HUES64 (cell line): Measurements from ENCODE around the gene NKAIN2.
"Not testable (repeated sequence)": the region's sequence is repeated elsewhere in the genome, so short reads cannot be mapped to it uniquely, and the experiment has no call there.

Source experiments
- H3K27ac ChIP-seq: 2 replicates; pipeline ENCODE4 v1.7.0; 2013; ENCODE audit warnings: low read depth, low read length, inconsistent platforms
- H3K27me3 ChIP-seq: 2 replicates; pipeline ENCODE4 v1.6.1; 2013; ENCODE audit warnings: mild to moderate bottlenecking, low read length; ENCODE audit not compliant: insufficient read depth
- H3K36me3 ChIP-seq: 2 replicates; pipeline ENCODE4 v1.6.1; 2013; ENCODE audit warnings: mild to moderate bottlenecking, low read length; ENCODE audit not compliant: insufficient read depth
- H3K4me1 ChIP-seq: 2 replicates; pipeline ENCODE4 v1.6.1; 2013; ENCODE audit warnings: mild to moderate bottlenecking, low read length, moderate library complexity; ENCODE audit not compliant: insufficient read depth
- H3K4me3 ChIP-seq: 2 replicates; pipeline ENCODE4 v1.5.1; 2013; ENCODE audit warnings: mild to moderate bottlenecking, low read length, moderate library complexity
- H3K9ac ChIP-seq: 2 replicates; pipeline ENCODE4 v1.6.1; 2013; ENCODE audit warnings: mild to moderate bottlenecking, low read depth, low read length
- H3K9me3 ChIP-seq: 2 replicates; pipeline ENCODE4 v1.6.1; 2013; ENCODE audit warnings: low read depth, low read length; ENCODE audit not compliant: insufficient read depth
- WGBS: fragments of 150-250, 120-280 bp; methylation state at CpG from one replicate; pipeline ENCODE4 v1.1.7; 2013; ENCODE audit warnings: missing lambda C conversion rate; 5-methylcytosine and 5-hydroxymethylcytosine counted together

Gene NKAIN2

DNA sequence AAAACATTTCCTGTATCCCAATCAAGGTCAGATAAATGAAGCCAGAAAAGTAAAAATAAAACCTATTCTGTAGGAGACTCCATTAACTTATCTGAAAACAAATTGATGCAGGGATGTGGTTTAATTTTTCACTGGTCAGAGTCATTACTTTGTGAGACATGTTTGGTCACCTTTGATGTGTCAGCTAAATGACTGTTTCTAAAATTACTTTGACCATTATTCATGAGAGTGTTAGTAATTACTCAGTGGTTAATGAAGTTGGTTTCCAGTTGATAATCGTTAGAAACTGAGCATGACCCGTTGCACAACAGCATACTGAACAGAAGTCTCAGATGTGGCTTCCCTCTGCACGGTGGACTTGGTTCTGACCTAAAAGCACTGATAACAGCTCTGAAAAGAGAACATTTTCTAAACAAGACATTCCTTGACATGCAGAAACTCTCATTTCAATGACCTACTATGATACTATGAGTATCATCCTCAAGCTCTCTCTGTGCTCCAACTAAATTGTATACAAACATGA, 748.1 kb downstream of the NKAIN2 start:
- WGBS = 97% methylated on average over 3 of the region's 3 CpGs
- H3K27me3 ChIP-seq = no peaks in the 10 kb centered on the region
- no peak overlapping the region for H3K4me3 ChIP-seq
- no peak overlapping the region for H3K9ac ChIP-seq
- H3K27ac ChIP-seq = no peak overlapping the region
- no peaks in the 10 kb centered on the region for H3K36me3 ChIP-seq
- H3K4me1 ChIP-seq = no peaks in the 10 kb centered on the region
- no peaks in the 10 kb centered on the region for H3K9me3 ChIP-seq

- Histone ChIP-seq H3K27me3 (no peaks in the 10 kb centered on the region), H3K27ac (no peak overlapping the region), H3K4me1 (no peaks in the 10 kb centered on the region), H3K9ac (no peak overlapping the region), H3K36me3 (no peaks in the 10 kb centered on the region), H3K9me3 (no peaks in the 10 kb centered on the region), H3K4me3 (no peak overlapping the region)
Observed at GRCh38 chr6:124557873-124558272, 754.2 kb downstream of the NKAIN2 start.

DNA sequence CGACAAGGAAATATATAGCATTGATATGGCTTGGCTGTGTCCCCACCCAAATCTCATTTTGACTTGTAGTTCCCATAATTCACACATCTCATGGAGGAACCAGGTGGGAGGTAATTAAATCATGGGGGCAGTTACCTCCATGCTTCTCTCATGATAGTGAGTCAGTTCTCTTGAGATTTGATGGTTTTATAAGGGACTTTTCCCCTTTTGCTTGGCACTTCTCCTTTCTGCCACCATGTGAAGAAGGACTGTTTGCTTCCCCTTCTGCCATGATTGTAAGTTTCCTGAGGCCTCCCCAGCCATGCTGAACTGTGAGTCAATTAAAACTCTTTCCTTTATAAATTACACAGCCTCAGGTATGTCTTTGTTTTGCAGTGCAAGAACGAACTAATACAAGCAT, 756.4 kb downstream of the NKAIN2 start:
- not testable (repeated sequence) for H3K36me3 ChIP-seq, H3K27me3 ChIP-seq, H3K9ac ChIP-seq, H3K4me1 ChIP-seq, H3K9me3 ChIP-seq, H3K27ac ChIP-seq, H3K4me3 ChIP-seq
- WGBS = 94% methylated on average over 2 of the region's 2 CpGs

DNA sequence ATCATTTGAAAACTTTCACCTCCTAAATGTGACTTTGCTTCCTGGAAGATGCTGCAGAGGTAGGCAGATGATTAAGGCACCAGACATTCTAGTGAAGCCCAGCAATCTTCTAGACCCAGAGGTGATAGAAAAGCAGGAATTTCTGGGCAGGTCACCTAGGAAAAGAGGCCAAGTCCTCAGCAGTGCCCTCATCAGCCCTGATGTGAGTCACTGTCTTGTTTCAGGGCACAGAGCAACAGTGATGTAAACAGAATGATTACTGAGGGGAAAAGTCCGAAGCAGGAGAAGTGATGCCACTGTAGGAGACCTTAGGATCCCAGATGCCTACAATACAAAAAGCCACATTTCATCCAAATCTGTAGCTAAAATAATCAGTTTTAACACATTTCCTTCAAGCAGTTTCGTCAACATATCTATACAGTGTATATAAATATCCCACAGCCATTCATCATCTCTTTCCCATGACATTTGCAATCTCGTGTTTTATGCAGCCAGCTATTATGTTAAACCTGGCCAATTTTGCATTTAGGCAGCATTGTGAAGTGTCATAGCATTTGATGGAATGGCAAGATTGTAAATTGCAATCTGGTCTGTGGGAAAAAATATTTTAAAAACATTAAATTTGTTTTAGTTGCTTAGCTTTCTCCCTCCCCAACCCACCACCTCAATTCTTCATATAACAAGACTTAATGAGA, 757.4 kb downstream of the NKAIN2 start:
- Histone ChIP-seq H3K4me1 (no peaks in the 10 kb centered on the region), H3K9ac (no peak overlapping the region), H3K27ac (no peak overlapping the region), H3K27me3 (no peaks in the 10 kb centered on the region), H3K4me3 (no peak overlapping the region), H3K9me3 (no peaks in the 10 kb centered on the region), H3K36me3 (no peaks in the 10 kb centered on the region)
- 85% methylated on average over 3 of the region's 3 CpGs for WGBS

- H3K9me3 ChIP-seq = no peaks in the 10 kb centered on the region
- no peaks in the 10 kb centered on the region for H3K27me3 ChIP-seq
- H3K9ac ChIP-seq = no peak overlapping the region
- no peak overlapping the region for H3K4me3 ChIP-seq
- H3K4me1 ChIP-seq = no peaks in the 10 kb centered on the region
- WGBS = 81% methylated on average over 4 of the region's 4 CpGs
- no peak overlapping the region for H3K27ac ChIP-seq
- no peaks in the 10 kb centered on the region for H3K36me3 ChIP-seq
Observed at GRCh38 chr6:124561635-124562130, 758.0 kb downstream of the NKAIN2 start.

GRCh38 chr6:124564125-124564524, 760.5 kb downstream of the NKAIN2 start:
- not testable (repeated sequence) for H3K27me3 ChIP-seq, H3K4me1 ChIP-seq, H3K9me3 ChIP-seq, H3K36me3 ChIP-seq, H3K4me3 ChIP-seq, H3K27ac ChIP-seq, H3K9ac ChIP-seq
- 98% methylated on average over 3 of the region's 3 CpGs for WGBS

- Histone ChIP-seq H3K36me3 (no peaks in the 10 kb centered on the region), H3K4me1 (no peaks in the 10 kb centered on the region), H3K9ac (no peak overlapping the region), H3K4me3 (no peak overlapping the region), H3K27me3 (no peaks in the 10 kb centered on the region), H3K27ac (no peak overlapping the region), H3K9me3 (no peaks in the 10 kb centered on the region)
- 95% methylated on average over 5 of the region's 5 CpGs for WGBS
Observed at GRCh38 chr6:124567401-124567800, 763.7 kb downstream of the NKAIN2 start.

DNA sequence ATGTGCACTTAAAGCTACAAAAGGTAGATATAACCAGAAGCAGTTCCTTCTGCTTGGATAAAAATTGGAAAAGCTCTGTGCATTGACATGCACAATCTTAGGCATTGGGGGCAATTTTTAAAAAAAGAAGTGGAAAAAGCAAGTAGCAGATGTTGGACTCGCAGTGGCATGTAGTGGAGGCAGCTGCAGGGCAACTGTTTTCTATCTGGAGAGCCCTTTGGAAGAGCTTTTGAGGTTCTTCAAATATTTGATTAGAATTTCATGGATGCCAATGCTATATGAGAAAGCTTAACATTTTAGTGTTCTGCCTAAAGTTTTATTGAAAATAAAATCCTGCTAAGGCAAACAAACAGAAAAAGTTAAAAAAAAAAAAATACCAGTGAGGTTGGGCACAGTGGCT, 770.3 kb downstream of the NKAIN2 start:
- 92% methylated on average over 1 of the region's 1 CpG for WGBS
- no peaks in the 10 kb centered on the region for H3K4me1 ChIP-seq

GRCh38 chr6:124577734-124578281, 774.1 kb downstream of the NKAIN2 start:
- no peak overlapping the region for H3K9ac ChIP-seq
- no peaks in the 10 kb centered on the region for H3K36me3 ChIP-seq
- no peak overlapping the region for H3K4me3 ChIP-seq
- no peak overlapping the region for H3K27ac ChIP-seq
- no peaks in the 10 kb centered on the region for H3K27me3 ChIP-seq
- no peaks in the 10 kb centered on the region for H3K4me1 ChIP-seq
- H3K9me3 ChIP-seq = no peaks in the 10 kb centered on the region
- 96% methylated on average over 2 of the region's 2 CpGs for WGBS

More for the DNA sequence above, 770.3 kb downstream of the NKAIN2 start:
- Histone ChIP-seq H3K27me3 (no peaks in the 10 kb centered on the region), H3K4me3 (no peak overlapping the region), H3K27ac (no peak overlapping the region), H3K9me3 (no peaks in the 10 kb centered on the region), H3K9ac (no peak overlapping the region), H3K36me3 (no peaks in the 10 kb centered on the region)

DNA sequence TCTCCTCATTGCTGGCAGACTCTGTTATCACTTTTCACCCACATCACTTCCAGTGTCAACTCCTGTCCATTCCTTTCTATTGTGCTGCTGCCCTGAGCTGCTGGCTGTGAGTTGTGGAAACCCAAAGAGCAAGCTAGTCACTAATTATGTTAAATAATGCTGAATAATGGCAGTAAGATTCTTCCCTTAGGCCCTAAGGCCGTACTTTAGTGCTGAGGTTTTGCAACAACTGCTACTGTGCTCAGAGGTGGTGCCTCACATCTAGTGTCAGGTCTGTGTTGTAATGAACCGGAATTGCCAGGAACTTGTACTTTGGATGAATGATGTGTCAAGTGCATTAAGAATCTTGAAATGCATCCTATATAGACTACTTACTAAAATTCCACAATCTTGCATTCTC, 786.3 kb downstream of the NKAIN2 start:
- H3K36me3 ChIP-seq = no peaks in the 10 kb centered on the region
- 50% methylated on average over 2 of the region's 2 CpGs for WGBS

DNA sequence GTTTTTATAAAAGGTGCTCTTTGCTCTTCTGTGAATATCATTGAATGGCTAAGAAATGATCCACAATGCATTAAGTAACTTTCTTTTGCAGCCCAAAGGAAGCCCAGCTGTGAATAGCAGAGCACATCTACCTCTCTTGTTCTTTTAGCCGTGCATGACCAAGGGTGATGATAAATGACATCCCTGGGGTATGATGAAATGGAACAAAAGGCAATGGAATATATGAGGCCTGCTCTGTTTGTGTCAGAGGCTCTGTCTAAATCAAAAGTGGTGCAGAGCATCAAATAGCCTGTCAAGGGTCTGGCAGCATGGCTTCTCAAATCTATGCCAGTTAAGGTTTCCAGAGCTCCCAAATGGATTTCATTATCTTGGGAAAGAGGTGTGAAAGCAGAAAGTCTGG, 796.0 kb downstream of the NKAIN2 start:
- H3K4me3 ChIP-seq = no peak overlapping the region
- H3K27me3 ChIP-seq = no peaks in the 10 kb centered on the region
- no peaks in the 10 kb centered on the region for H3K4me1 ChIP-seq
- no peaks in the 10 kb centered on the region for H3K36me3 ChIP-seq
- no peak overlapping the region for H3K27ac ChIP-seq
- H3K9me3 ChIP-seq = no peaks in the 10 kb centered on the region
- whole genome bisulfite sequencing = 94% methylated on average over 1 of the region's 1 CpG
- H3K9ac ChIP-seq = no peak overlapping the region

More for the DNA sequence above, 786.3 kb downstream of the NKAIN2 start:
- no peaks in the 10 kb centered on the region for H3K4me1 ChIP-seq
- no peak overlapping the region for H3K4me3 ChIP-seq
- no peak overlapping the region for H3K9ac ChIP-seq
- no peaks in the 10 kb centered on the region for H3K27me3 ChIP-seq
- no peak overlapping the region for H3K27ac ChIP-seq
- no peaks in the 10 kb centered on the region for H3K9me3 ChIP-seq
